ENCODE data around the gene SCYGR5. TPM values are rescaled to one million over a fixed set of nuclear protein-coding genes. Genes with fewer than 3 reads are reported as not detected.
"Not testable (repeated sequence)": the region's sequence is repeated elsewhere in the genome, so short reads cannot be mapped to it uniquely, and the experiment has no call there.

Gene SCYGR5
- total RNA-seq, 1 donor from 2014 or later = not detected

DNA sequence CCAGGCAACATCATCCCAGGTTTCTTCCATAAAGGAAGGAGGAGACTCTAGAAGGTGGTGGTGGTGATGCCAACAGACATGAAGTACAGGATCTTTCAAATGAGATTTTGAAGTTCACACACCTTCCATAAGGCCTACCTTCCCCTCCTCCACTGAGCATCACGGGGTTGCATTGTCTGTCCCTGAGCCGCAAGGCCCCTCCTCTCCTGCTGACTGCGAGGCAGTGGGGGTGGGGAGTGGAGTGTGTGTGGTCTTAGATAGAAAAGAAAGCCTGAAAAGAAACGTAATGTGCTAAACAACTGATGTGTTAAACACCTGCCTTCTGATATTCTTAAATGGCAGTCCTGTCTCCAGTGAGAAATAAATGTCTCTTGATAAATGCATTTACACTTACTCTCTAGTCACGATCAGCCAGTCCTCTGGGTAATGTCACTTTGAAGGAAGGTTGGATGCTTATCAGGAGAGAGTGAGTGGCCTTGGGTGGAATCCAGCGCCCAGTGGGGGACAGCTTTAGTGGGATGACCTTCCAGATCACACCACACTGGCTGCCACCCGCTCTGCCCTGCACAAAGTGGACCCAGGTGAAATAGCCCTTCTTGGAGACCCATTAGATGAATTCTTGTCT is 5.5 kb upstream of the SCYGR5 start:
- peaks cover 2% of the 10 kb centered on the region for H3K27me3 Mint-ChIP-seq (ENCODE audit: low read depth)
- TF ChIP-seq, protein P1, sequence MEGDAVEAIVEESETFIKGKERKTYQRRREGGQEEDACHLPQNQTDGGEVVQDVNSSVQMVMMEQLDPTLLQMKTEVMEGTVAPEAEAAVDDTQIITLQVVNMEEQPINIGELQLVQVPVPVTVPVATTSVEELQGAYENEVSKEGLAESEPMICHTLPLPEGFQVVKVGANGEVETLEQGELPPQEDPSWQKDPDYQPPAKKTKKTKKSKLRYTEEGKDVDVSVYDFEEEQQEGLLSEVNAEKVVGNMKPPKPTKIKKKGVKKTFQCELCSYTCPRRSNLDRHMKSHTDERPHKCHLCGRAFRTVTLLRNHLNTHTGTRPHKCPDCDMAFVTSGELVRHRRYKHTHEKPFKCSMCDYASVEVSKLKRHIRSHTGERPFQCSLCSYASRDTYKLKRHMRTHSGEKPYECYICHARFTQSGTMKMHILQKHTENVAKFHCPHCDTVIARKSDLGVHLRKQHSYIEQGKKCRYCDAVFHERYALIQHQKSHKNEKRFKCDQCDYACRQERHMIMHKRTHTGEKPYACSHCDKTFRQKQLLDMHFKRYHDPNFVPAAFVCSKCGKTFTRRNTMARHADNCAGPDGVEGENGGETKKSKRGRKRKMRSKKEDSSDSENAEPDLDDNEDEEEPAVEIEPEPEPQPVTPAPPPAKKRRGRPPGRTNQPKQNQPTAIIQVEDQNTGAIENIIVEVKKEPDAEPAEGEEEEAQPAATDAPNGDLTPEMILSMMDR (conservative IDR thresholded peaks at IDR 0.05) = no peak
- no peak overlapping the region for H3K4me3 Mint-ChIP-seq
- H3K9me3 Mint-ChIP-seq = no peaks in the 10 kb centered on the region
- no peak for DNase-seq (ENCODE audit: low read depth, low spot score)
- no peaks in the 10 kb centered on the region for H3K36me3 Mint-ChIP-seq (ENCODE audit: low read depth)
- H3K4me1 Mint-ChIP-seq = peaks cover 5% of the 10 kb centered on the region
- H3K27ac Mint-ChIP-seq (ENCODE audit: unreplicated experiment) = no peak overlapping the region

DNA sequence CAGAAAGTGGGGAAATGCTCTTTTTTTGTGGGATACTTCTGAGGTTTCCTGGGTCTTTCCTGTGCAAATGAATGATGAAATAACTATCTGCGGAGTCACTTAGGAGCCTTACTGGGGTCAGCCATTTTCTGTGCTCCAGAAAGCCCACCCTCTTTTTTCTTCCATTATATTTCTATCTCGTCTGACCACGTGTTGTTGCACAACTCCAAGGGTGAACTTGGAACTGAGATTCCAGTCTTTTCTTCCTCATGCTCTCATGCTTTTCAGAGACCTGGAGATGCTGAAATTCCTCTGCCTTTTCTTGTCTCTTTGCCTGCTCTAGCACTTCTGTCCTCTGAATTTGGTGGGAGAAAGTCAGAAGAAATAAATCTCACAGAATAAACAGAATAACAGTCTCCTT is 4.8 kb upstream of the SCYGR5 start:
- H3K27ac Mint-ChIP-seq (ENCODE audit: unreplicated experiment) = no peak overlapping the region
- peaks cover 2% of the 10 kb centered on the region for H3K27me3 Mint-ChIP-seq (ENCODE audit: low read depth)
- DNase-seq (ENCODE audit: low read depth, low spot score) = no peak
- no peaks in the 10 kb centered on the region for H3K36me3 Mint-ChIP-seq (ENCODE audit: low read depth)
- TF ChIP-seq, protein P1 (conservative IDR thresholded peaks at IDR 0.05) = no peak
- peaks cover 5% of the 10 kb centered on the region for H3K4me1 Mint-ChIP-seq
- no peak overlapping the region for H3K4me3 Mint-ChIP-seq
- H3K9me3 Mint-ChIP-seq = no peaks in the 10 kb centered on the region

DNA sequence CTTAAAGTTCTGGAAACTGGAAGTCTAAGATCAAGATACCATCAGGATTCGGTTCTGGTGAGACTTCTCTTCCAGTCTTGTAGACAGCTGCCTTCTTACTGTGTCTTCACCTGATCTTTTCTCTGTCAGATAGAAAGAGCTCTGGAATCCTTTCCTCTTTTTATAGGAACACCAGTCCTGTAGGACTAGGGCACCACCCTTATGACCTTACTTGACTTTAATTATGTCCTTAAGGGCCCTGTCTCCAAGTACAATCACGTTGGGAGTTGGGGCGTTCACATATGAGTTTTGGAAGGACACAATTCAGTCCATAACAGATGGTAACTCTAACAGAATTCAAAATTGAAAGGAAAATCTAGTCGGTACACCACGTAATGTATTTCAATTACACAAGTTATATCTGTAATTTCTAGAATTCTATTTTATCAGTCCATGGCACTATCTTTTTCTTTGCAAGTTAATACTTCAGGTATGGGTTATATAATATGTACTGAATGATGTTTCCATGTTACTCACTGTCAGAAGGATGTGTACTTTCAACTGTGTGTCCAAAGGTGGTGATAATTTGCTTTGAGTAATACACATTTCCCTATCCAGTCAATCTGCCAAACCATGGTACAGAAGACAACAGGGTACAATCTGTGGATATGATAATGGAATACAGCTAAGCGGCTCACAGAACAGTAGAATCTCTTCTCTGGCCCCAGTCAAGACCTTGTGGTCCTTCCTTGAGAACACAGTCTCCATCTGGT is 1.2 kb upstream of the SCYGR5 start:
- no peaks in the 10 kb centered on the region for H3K27me3 Mint-ChIP-seq (ENCODE audit: low read depth)
- DNase-seq (ENCODE audit: low read depth, low spot score) = no peak
- peaks cover 5% of the 10 kb centered on the region for H3K4me1 Mint-ChIP-seq
- no peak overlapping the region for H3K4me3 Mint-ChIP-seq
- no peak overlapping the region for H3K27ac Mint-ChIP-seq (ENCODE audit: unreplicated experiment)
- TF ChIP-seq, protein P1 (conservative IDR thresholded peaks at IDR 0.05) = no peak
- H3K36me3 Mint-ChIP-seq (ENCODE audit: low read depth) = no peaks in the 10 kb centered on the region
- no peaks in the 10 kb centered on the region for H3K9me3 Mint-ChIP-seq

DNA sequence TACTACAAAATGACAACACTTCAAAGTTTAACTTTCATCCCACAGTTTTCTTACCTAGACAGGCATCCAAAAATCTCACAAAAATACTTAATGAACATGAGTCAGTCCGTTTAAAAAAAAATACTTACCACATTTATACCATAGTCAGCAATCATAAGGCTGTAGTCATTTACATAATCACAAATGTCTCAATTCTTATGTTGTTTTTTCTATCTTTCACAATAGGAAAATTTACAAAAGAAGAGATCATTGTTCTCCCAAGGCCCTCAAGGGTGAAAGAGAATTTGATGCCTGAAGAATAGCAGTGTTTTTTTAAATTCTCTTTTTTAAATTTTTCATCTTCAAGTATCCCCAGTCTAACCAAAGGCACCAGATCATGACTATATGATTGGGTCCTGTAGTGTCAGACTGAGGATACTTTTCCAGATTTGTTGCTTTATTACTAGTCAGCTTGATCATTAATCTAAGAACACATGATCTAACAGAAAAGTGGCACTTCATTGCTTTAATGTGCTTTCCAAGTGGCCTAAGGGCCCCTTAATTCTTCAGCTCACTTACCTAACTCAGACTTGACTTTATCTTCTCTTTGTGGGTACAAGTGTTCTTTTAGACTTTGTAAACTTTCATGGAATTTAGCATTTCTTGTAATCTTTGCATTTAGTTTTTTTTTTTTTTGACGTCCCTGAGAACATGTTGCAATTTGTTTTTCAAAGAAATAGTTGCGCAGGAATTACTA is 4.7 kb downstream of the SCYGR5 start:
- TF ChIP-seq, protein P1 (conservative IDR thresholded peaks at IDR 0.05) = no peak
- H3K27ac Mint-ChIP-seq (ENCODE audit: unreplicated experiment) = no peak overlapping the region
- no peaks in the 10 kb centered on the region for H3K36me3 Mint-ChIP-seq (ENCODE audit: low read depth)
- H3K4me3 Mint-ChIP-seq = no peak overlapping the region
- H3K4me1 Mint-ChIP-seq = no peaks in the 10 kb centered on the region
- no peaks in the 10 kb centered on the region for H3K27me3 Mint-ChIP-seq (ENCODE audit: low read depth)
- DNase-seq (ENCODE audit: low read depth, low spot score) = no peak
- H3K9me3 Mint-ChIP-seq = no peaks in the 10 kb centered on the region

DNA sequence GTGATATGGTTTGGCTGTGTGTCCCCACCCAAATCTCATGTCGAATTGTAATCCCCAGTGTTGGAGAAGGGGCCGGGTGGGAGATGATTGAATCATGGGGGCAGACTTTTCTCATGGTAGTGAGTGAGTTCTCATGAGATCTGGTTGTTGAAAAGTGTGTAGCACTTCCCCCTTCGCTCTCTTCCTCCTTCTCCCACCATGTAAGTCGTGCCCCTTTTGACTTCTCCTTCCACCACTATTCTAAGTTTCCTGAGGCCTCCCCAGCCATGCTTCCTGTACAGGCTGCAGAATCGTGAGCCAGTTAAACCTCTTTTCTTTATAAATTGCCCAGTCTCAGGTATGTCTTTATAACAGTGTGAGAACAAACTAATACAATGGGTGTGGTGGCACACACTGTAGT is 7.0 kb downstream of the SCYGR5 start:
- H3K4me3 Mint-ChIP-seq; H3K9me3 Mint-ChIP-seq; H3K27me3 Mint-ChIP-seq (ENCODE audit: low read depth); H3K36me3 Mint-ChIP-seq (ENCODE audit: low read depth); H3K27ac Mint-ChIP-seq (ENCODE audit: unreplicated experiment); H3K4me1 Mint-ChIP-seq; DNase-seq (ENCODE audit: low read depth, low spot score): not testable (repeated sequence)

DNA sequence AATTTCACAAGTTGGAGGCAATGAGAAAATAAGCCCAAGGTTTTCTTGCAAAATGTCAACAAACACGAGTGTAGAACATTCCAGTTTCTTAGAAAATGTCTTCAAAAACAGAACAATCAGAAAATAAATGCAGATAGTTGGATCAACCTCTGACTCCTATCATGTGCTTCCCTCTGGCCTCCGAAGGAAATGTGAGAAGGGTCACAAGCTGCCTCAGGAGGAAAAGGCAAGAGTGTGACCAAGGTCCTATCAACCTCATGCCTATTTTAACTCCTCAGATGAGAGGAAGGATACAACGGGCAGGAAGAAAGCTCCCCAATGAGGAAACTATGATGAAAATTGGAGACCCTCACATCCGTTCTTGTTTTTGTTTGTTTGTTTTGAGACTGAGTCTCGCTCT is 7.9 kb downstream of the SCYGR5 start:
- Mint-ChIP-seq H3K4me3 (no peak overlapping the region), H3K27me3 (ENCODE audit: low read depth) (no peaks in the 10 kb centered on the region), H3K36me3 (ENCODE audit: low read depth) (no peaks in the 10 kb centered on the region), H3K27ac (ENCODE audit: unreplicated experiment) (no peak overlapping the region), H3K4me1 (no peaks in the 10 kb centered on the region), H3K9me3 (no peaks in the 10 kb centered on the region)
- TF ChIP-seq, protein P1 (conservative IDR thresholded peaks at IDR 0.05) = no peak
- DNase-seq (ENCODE audit: low read depth, low spot score) = no peak

All from neural crest cell (in vitro differentiated cells).